HG02870 (cell line): ENCODE results near the gene ASB16.

ENCODE experiments used
- ATAC-seq: cut with Tn5 transposase; IDR thresholded peaks from one replicate; pipeline ENCODE4 v1.9.1; 2021; ENCODE audit warnings: mild to moderate bottlenecking, moderate library complexity; ENCODE audit not compliant: unreplicated experiment

ASB16 gene

DNA sequence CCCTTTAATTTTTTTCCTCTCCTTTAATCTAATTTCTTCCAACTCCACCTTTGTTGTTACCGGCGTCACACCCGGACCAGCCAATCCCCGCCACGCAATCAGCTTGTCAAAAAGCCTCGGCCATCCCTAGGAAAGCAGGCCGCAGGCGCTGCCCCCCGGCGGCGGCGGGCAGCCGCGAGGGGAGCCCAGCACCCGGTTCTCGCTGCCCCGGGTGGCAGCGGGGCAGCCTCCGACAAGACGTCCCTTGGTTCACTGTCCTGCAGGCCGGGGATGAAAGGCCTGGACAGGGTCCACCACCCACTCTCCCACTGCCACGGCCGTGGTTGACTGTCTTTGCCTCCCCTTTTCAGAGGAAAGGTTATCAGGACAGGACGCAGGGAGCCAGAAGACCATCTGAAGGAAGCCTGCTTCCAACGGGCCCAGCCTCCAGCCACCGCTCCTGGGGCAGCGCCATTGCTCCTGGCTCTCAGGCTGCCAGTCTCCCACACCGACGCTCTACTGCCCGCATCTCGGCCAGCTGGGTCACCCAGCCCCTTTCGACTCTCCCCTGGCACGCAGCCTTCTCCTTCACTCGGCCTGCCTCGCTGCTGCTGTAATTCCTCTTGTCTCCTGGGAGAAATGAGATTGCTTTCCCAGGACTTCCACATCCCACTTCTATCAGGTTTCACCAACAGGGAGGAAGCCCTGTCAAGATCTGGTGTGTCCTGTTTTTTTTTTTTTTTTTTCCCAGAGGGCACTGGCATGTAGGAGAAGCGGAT, 51.8 kb downstream of the ASB16 start:
- ATAC-seq = no peak

DNA sequence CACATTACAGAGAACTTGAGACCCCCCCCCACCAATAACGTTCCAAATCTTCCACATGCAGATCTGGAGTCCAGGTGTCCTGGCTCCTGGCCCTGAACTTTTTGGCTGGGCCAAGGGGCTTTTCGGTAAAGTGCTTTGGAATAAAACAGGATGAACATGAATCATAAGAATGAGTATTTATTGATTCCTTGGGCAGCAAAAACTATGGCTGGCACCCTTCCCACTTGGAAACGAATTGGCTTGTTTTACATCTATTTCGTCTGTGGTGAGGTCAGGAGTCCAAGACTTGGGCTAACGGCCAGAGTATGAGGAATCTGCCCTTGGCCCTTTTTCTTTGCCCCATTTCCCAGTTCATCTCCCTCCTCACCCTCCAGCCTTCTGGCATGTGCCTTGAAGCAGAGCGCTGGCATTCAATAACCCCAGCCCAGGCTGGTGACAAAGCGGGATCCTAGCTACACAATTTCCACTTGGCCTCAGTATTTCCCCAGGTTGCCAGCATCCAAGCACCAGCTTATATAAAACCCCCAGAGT, 53.1 kb downstream of the ASB16 start:
- no peak for ATAC-seq
